CD14-positive monocyte (primary cell): Measurements from ENCODE around the gene PIEZO2. TPM values are rescaled to one million over a fixed set of nuclear protein-coding genes. Genes with fewer than 3 reads are reported as not detected.

Experiments used
- DNase-seq, 3 donors: peaks; one replicate each; pipeline ENCODE4 v3.0.0-alpha.2; 2011 to 2022
- H2AFZ ChIP-seq: 2 replicates; pipeline ENCODE4 v1.6.0; 2012; ENCODE audit warnings: mild to moderate bottlenecking, low read depth, low read length, inconsistent platforms; ENCODE audit not compliant: insufficient read depth, poor library complexity, severe bottlenecking
- H3K27ac ChIP-seq, 2 donors: 1 replicate in 1 of 2; 2 replicates in 1 of 2; pipeline ENCODE4 v1.5.1; 2012 to 2013; ENCODE audit warnings: low read length in 2 of 2, control low read depth in 1 of 2, inconsistent platforms in 1 of 2, low read depth in 1 of 2, mild to moderate bottlenecking in 1 of 2
- H3K27me3 ChIP-seq, 2 donors: one replicate each; pipeline versions ENCODE4 v1.6.0 to v1.6.1; 2011 to 2013; ENCODE audit warnings: low read length in 2 of 2; ENCODE audit not compliant: control insufficient read depth in 2 of 2, insufficient read depth in 2 of 2
- H3K36me3 ChIP-seq, 2 donors: replicated peaks in 1 of 2; 1 replicate in 1 of 2; 2 replicates in 1 of 2; pipeline versions ENCODE4 v1.5.1 to v1.6.1; 2012 to 2013; ENCODE audit warnings: low read length in 2 of 2, control low read depth in 1 of 2, inconsistent platforms in 1 of 2, mild to moderate bottlenecking in 1 of 2; ENCODE audit not compliant: insufficient read depth in 2 of 2, control insufficient read depth in 1 of 2
- H3K4me1 ChIP-seq, 2 donors: 1 replicate in 1 of 2; 2 replicates in 1 of 2; pipeline versions ENCODE4 v1.5.1 to v1.6.1; 2012 to 2013; ENCODE audit warnings: low read length in 2 of 2, control low read depth in 1 of 2, inconsistent platforms in 1 of 2, mild to moderate bottlenecking in 1 of 2, moderate library complexity in 1 of 2; ENCODE audit not compliant: insufficient read depth in 2 of 2, control insufficient read depth in 1 of 2
- H3K4me2 ChIP-seq: replicated peaks from 2 replicates; pipeline ENCODE3; 2012; ENCODE audit warnings: low read length, moderate library complexity, mild to moderate bottlenecking; ENCODE audit not compliant: poor library complexity, severe bottlenecking; ENCODE audit errors: extremely low read depth
- H3K4me3 ChIP-seq, 3 experiments: fragments of 200-600 bp in 1 of 3; sonication (generic) in 1 of 3; replicated peaks in 1 of 3; 1 replicate in 2 of 3; 2 replicates in 1 of 3; pipeline ENCODE4 v1.5.1; 2011 to 2013; ENCODE audit warnings: low read length in 3 of 3, mild to moderate bottlenecking in 3 of 3, control low read depth in 2 of 3, low read depth in 2 of 3, inconsistent platforms in 1 of 3, moderate library complexity in 1 of 3
- H3K79me2 ChIP-seq: 2 replicates; pipeline ENCODE4 v1.6.0; 2012; ENCODE audit warnings: mild to moderate bottlenecking, control low read depth, inconsistent platforms, low read length, moderate library complexity; ENCODE audit not compliant: insufficient read depth
- H3K9ac ChIP-seq: 2 replicates; pipeline ENCODE4 v1.6.0; 2017; ENCODE audit warnings: low read length, mild to moderate bottlenecking; ENCODE audit not compliant: insufficient read depth, poor library complexity, severe bottlenecking
- H3K9me3 ChIP-seq, 2 donors: replicated peaks in 1 of 2; 1 replicate in 1 of 2; 2 replicates in 1 of 2; pipeline versions ENCODE4 v1.5.1 to v1.6.1; 2012 to 2013; ENCODE audit warnings: low read length in 2 of 2, control low read depth in 1 of 2; ENCODE audit not compliant: control insufficient read depth in 1 of 2, insufficient read depth in 1 of 2
- H4K20me1 ChIP-seq: 2 replicates; pipeline ENCODE4 v1.6.0; 2012; ENCODE audit warnings: mild to moderate bottlenecking, low read length, control low read depth, moderate library complexity; ENCODE audit not compliant: insufficient read depth
- H3K27ac Mint-ChIP-seq, 7 donors: one replicate each; pipeline ENCODE4 v1.8.0; 2020; ENCODE audit warnings: mild to moderate bottlenecking in 7 of 7, mixed read lengths in 7 of 7, moderate library complexity in 6 of 7, inconsistent platforms in 2 of 7
- H3K27me3 Mint-ChIP-seq, 3 donors: one replicate each; pipeline ENCODE4 v1.8.0; 2021 to 2022; ENCODE audit warnings: low read depth in 3 of 3, mild to moderate bottlenecking in 3 of 3, mixed read lengths in 3 of 3, moderate library complexity in 3 of 3, inconsistent platforms in 1 of 3
- H3K36me3 Mint-ChIP-seq, 2 donors: one replicate each; pipeline ENCODE4 v1.8.0; 2020; ENCODE audit warnings: mixed read lengths in 2 of 2, inconsistent platforms in 1 of 2, mild to moderate bottlenecking in 1 of 2
- H3K4me1 Mint-ChIP-seq: one replicate; pipeline ENCODE4 v1.8.0; 2020; ENCODE audit warnings: mild to moderate bottlenecking, mixed read lengths
- H3K4me3 Mint-ChIP-seq, 2 donors: one replicate each; pipeline ENCODE4 v1.8.0; 2020; ENCODE audit warnings: mild to moderate bottlenecking in 2 of 2, mixed read lengths in 2 of 2, moderate library complexity in 1 of 2
- H3K9me3 Mint-ChIP-seq, 7 donors: one replicate each; pipeline ENCODE4 v1.8.0; 2020 to 2022; ENCODE audit warnings: mixed read lengths in 7 of 7, mild to moderate bottlenecking in 6 of 7, moderate library complexity in 6 of 7, inconsistent platforms in 2 of 7
- CTCF ChIP-seq: fragments of 200-600 bp; IDR thresholded peaks from one replicate; pipeline ENCODE4 v1.8.0; 2022; ENCODE audit warnings: antibody characterized with exemption, mild to moderate bottlenecking
- WGBS: methylation state at CpG from one replicate; pipeline ENCODE4 v1.1.5; 2013; ENCODE audit warnings: missing lambda C conversion rate; ENCODE audit not compliant: insufficient coverage; 5-methylcytosine and 5-hydroxymethylcytosine counted together
- intact Hi-C, 2 donors: fragments of 100-400 bp; cut with micrococcal nuclease; formaldehyde crosslinking; loops; one replicate each; pipeline versions ENCODE4 v1.15.0 to v1.15.1; 2023
- polyA plus RNA-seq, 3 donors: library from polyadenylated mRNA; depleted of rRNA in 1 of 3; unstranded in 2 of 3; stranded (reverse) in 1 of 3; fragments of 300-500 nt in 2 of 3; fragments of >200 nt in 1 of 3; fragmentation: Illumina TruSeq in 2 of 3; gene quantifications; 1 replicate in 2 of 3; 2 replicates in 1 of 3; pipeline ENCODE4 v1.2.3, GENCODE V29; 2012 to 2021

PIEZO2 gene
- polyA plus RNA-seq, 3 donors = not detected

- H2AFZ ChIP-seq = no peak overlapping the region
- no peak for TF ChIP-seq CTCF
- no peak overlapping the region for H3K27ac ChIP-seq
- H3K27me3 ChIP-seq = no peaks in the 10 kb centered on the region
- no peak overlapping the region for H3K4me2 ChIP-seq
- no peak overlapping the region for H3K4me3 Mint-ChIP-seq
- H3K4me1 ChIP-seq = no peaks in the 10 kb centered on the region
- no peaks in the 10 kb centered on the region for H3K36me3 Mint-ChIP-seq
- H3K27me3 Mint-ChIP-seq = peaks cover 0 to 8% (median 0%) of the 10 kb centered on the region in 3 donors
- no peaks in the 10 kb centered on the region for H3K9me3 ChIP-seq
- H3K79me2 ChIP-seq = no peaks in the 10 kb centered on the region
- no peaks in the 10 kb centered on the region for H4K20me1 ChIP-seq
- WGBS = 100% methylated on average over 4 of the region's 5 CpGs
- H3K27ac Mint-ChIP-seq = no peak overlapping the region
- H3K4me1 Mint-ChIP-seq = peaks cover under 1% of the 10 kb centered on the region
- H3K9me3 Mint-ChIP-seq = peaks cover 0 to 5% (median 0%) of the 10 kb centered on the region in 7 donors
- H3K4me3 ChIP-seq = no peak overlapping the region
- H3K36me3 ChIP-seq = no peaks in the 10 kb centered on the region
- intact Hi-C loops = no loop called here
- no peak overlapping the region for H3K9ac ChIP-seq
- DNase-seq = no peak
These were observed 388.4 kb downstream of the PIEZO2 start for GRCh38 chr18:10760986-10761385.

GRCh38 chr18:10759241-10759640, 390.1 kb downstream of the PIEZO2 start:
- Mint-ChIP-seq H3K4me1 (no peaks in the 10 kb centered on the region), H3K36me3 (no peaks in the 10 kb centered on the region), H3K4me3 (no peak overlapping the region), H3K27me3 (peaks cover 0 to 4% (median under 1%) of the 10 kb centered on the region in 3 donors), H3K9me3 (peaks cover 0 to 5% (median 0%) of the 10 kb centered on the region in 7 donors), H3K27ac (no peak overlapping the region)
- no peaks in the 10 kb centered on the region for H3K4me1 ChIP-seq
- no peak overlapping the region for H3K9ac ChIP-seq
- no peaks in the 10 kb centered on the region for H3K79me2 ChIP-seq
- no peak overlapping the region for H3K4me2 ChIP-seq
- H3K36me3 ChIP-seq = no peaks in the 10 kb centered on the region
- H2AFZ ChIP-seq = no peak overlapping the region
- intact Hi-C loops = no loop called here
- WGBS = 98% methylated on average over 4 of the region's 7 CpGs
- no peak overlapping the region for H3K4me3 ChIP-seq
- H3K27me3 ChIP-seq = no peaks in the 10 kb centered on the region
- H4K20me1 ChIP-seq = no peaks in the 10 kb centered on the region
- no peak overlapping the region for H3K27ac ChIP-seq
- TF ChIP-seq CTCF = no peak
- H3K9me3 ChIP-seq = no peaks in the 10 kb centered on the region
- DNase-seq = no peak
